ENCODE measurements around the gene PLXDC2. TPM values are rescaled to one million over a fixed set of nuclear protein-coding genes. Genes with fewer than 3 reads are reported as not detected.

Gene PLXDC2
- total RNA-seq, 1 experiment from 2014 or later: not detected

DNA sequence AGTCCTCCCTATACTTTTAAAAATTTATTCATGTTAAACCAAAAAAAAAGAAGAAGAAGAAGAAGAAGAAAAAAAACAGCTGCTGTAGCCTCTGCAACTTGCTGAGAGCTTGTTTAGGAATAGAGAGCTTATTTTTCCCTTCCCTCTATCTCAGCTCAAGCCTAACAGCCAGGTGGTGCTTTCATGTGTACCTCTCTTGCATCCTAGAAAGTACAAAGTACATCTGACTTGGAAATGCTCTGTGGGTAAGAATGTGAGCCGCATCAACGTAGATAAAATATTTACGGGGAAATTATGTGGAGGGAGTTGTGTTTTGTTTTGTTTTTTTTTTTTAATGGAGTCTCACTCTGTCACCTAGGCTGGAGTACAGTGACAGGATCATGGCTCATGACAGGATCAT is 99.6 kb downstream of the PLXDC2 start:
- no peak overlapping the region for H3K4me2 ChIP-seq (ENCODE audit: low read length)
- no peaks in the 10 kb centered on the region for H3K27me3 ChIP-seq (ENCODE audit: low read length)
- no peak for DNase-seq
- no peak overlapping the region for H2AFZ ChIP-seq (ENCODE audit: low read length)
- ATAC-seq: no peak
- no peak overlapping the region for H3K27ac ChIP-seq (ENCODE audit: low read length)
- H3K4me3 ChIP-seq (ENCODE audit: low read length): no peak overlapping the region
- no peaks in the 10 kb centered on the region for H4K20me1 ChIP-seq (ENCODE audit: low read length)
- no peaks in the 10 kb centered on the region for H3K9me3 ChIP-seq (ENCODE audit: low read length)
- ChIA-PET CTCF (no interaction called here), POLR2A (ENCODE audit: unreplicated experiment) (no interaction called here)
- BruUV-seq (replicated peaks): no TSS peak
- intact Hi-C loops (cut with micrococcal nuclease): no loop called here
- H3K79me2 ChIP-seq (ENCODE audit: low read length): no peaks in the 10 kb centered on the region
- H3K9me2 ChIP-seq (replicated peaks; ENCODE audit: low read length): no peaks in the 10 kb centered on the region
- no peaks in the 10 kb centered on the region for H3K36me3 ChIP-seq (ENCODE audit: low read depth, low read length)
- H3K9ac ChIP-seq (ENCODE audit: low read length): no peak overlapping the region
- no peaks in the 10 kb centered on the region for H3F3A ChIP-seq (ENCODE audit: low read length, unreplicated experiment)
- no peaks in the 10 kb centered on the region for H3K4me1 ChIP-seq (ENCODE audit: insufficient read depth, low read length)
- TF ChIP-seq EZH2phosphoT487 (IDR thresholded peaks at IDR 0.05; ENCODE audit: borderline replicate concordance, low read length) (no peak), EZH2 (IDR thresholded peaks at IDR 0.05; ENCODE audit: low read length, unreplicated experiment) (no peak)
- TF ChIP-seq, protein P1, sequence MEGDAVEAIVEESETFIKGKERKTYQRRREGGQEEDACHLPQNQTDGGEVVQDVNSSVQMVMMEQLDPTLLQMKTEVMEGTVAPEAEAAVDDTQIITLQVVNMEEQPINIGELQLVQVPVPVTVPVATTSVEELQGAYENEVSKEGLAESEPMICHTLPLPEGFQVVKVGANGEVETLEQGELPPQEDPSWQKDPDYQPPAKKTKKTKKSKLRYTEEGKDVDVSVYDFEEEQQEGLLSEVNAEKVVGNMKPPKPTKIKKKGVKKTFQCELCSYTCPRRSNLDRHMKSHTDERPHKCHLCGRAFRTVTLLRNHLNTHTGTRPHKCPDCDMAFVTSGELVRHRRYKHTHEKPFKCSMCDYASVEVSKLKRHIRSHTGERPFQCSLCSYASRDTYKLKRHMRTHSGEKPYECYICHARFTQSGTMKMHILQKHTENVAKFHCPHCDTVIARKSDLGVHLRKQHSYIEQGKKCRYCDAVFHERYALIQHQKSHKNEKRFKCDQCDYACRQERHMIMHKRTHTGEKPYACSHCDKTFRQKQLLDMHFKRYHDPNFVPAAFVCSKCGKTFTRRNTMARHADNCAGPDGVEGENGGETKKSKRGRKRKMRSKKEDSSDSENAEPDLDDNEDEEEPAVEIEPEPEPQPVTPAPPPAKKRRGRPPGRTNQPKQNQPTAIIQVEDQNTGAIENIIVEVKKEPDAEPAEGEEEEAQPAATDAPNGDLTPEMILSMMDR (conservative IDR thresholded peaks at IDR 0.05; ENCODE audit: low read depth, low read length): no peak

DNA sequence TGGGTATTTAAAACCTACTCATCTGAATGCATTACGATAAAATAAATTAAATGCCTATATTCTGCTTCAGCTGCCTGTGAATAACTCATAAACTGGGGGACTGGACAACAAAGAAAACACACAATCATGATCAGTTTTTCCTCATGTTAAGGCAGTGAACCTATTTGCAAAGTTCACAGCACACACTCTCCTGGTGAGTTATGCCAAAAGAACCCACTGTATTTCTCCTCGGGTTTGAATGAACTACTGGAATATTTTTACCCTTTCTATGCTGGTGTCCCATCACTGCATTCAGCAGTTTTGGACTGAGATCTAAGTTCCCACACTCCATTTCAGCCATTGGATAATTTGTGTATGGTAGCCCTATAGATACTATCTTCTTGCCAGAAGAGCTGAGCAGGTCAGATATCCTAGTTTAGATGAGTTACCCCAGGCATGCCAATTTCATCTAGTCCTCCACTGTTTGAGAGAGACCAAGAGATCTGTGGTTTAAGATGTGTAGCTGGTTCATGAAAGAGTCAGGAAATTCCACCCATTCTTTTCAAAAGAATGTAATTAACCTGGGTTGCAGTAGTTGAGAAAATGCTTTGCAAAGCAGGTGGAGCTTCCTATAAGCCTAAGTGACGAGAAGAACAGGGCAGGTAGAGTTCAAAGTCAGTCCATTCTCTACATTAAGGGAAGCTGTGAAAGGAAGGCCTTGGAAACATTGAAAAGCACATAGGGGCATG is 101.7 kb downstream of the PLXDC2 start:
- Histone ChIP-seq H3K4me3 (ENCODE audit: low read length) (no peak overlapping the region), H3K9ac (ENCODE audit: low read length) (no peak overlapping the region), H3K36me3 (ENCODE audit: low read depth, low read length) (no peaks in the 10 kb centered on the region), H3K27me3 (ENCODE audit: low read length) (no peaks in the 10 kb centered on the region), H4K20me1 (ENCODE audit: low read length) (no peaks in the 10 kb centered on the region), H3K4me2 (ENCODE audit: low read length) (no peak overlapping the region), H3K9me2 (replicated peaks; ENCODE audit: low read length) (no peaks in the 10 kb centered on the region), H3K4me1 (ENCODE audit: insufficient read depth, low read length) (no peaks in the 10 kb centered on the region), H3F3A (ENCODE audit: low read length, unreplicated experiment) (no peaks in the 10 kb centered on the region), H3K79me2 (ENCODE audit: low read length) (no peaks in the 10 kb centered on the region), H2AFZ (ENCODE audit: low read length) (no peak overlapping the region), H3K9me3 (ENCODE audit: low read length) (no peaks in the 10 kb centered on the region), H3K27ac (ENCODE audit: low read length) (no peak overlapping the region)
- no TSS peak for BruUV-seq (replicated peaks)
- ChIA-PET CTCF (no interaction called here), POLR2A (ENCODE audit: unreplicated experiment) (no interaction called here)
- TF ChIP-seq EZH2 (IDR thresholded peaks at IDR 0.05; ENCODE audit: low read length, unreplicated experiment) (no peak), EZH2phosphoT487 (IDR thresholded peaks at IDR 0.05; ENCODE audit: borderline replicate concordance, low read length) (no peak)
- TF ChIP-seq, protein P1 (conservative IDR thresholded peaks at IDR 0.05; ENCODE audit: low read depth, low read length): no peak
- DNase-seq (no peak), ATAC-seq (no peak)
- intact Hi-C loops (cut with micrococcal nuclease): no loop called here

DNA sequence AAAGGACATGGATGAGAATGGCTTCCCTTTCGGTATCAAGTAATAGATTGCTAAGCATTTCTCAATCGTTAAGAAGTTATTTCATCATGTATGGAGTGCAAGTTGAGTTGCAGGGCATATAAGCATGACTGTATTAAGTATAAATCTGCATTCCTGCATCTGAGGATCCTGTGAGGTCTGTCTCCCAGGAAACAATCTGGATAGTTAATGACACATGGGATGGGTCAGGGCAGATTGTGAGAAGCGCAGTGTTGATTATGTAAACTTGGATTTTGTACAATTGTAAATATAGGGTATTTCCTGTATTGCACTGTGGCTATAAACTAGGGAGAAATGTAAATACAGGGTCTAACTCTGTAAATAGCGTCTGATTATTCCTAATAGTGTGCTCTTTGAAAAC is 102.6 kb downstream of the PLXDC2 start:
- H3K9me3 ChIP-seq (ENCODE audit: low read length): no peaks in the 10 kb centered on the region
- H4K20me1 ChIP-seq (ENCODE audit: low read length): no peaks in the 10 kb centered on the region
- H3K79me2 ChIP-seq (ENCODE audit: low read length): no peaks in the 10 kb centered on the region
- no peak overlapping the region for H3K4me2 ChIP-seq (ENCODE audit: low read length)
- H3K27ac ChIP-seq (ENCODE audit: low read length): no peak overlapping the region
- H3K36me3 ChIP-seq (ENCODE audit: low read depth, low read length): no peaks in the 10 kb centered on the region
- H3K27me3 ChIP-seq (ENCODE audit: low read length): no peaks in the 10 kb centered on the region
- no peak overlapping the region for H3K9ac ChIP-seq (ENCODE audit: low read length)
- H3K4me3 ChIP-seq (ENCODE audit: low read length): no peak overlapping the region
- H3K4me1 ChIP-seq (ENCODE audit: insufficient read depth, low read length): no peaks in the 10 kb centered on the region
- ATAC-seq (no peak), DNase-seq (peak; percentile 14)
- no peaks in the 10 kb centered on the region for H3F3A ChIP-seq (ENCODE audit: low read length, unreplicated experiment)
- CTCF ChIA-PET: no interaction called here
- H2AFZ ChIP-seq (ENCODE audit: low read length): no peak overlapping the region
- TF ChIP-seq EZH2 (IDR thresholded peaks at IDR 0.05; ENCODE audit: low read length, unreplicated experiment) (no peak), EZH2phosphoT487 (IDR thresholded peaks at IDR 0.05; ENCODE audit: borderline replicate concordance, low read length) (no peak)
- TF ChIP-seq, protein P1 (conservative IDR thresholded peaks at IDR 0.05; ENCODE audit: low read depth, low read length): no peak
- POLR2A ChIA-PET (ENCODE audit: unreplicated experiment): no interaction called here
- no peaks in the 10 kb centered on the region for H3K9me2 ChIP-seq (replicated peaks; ENCODE audit: low read length)
- intact Hi-C loops (cut with micrococcal nuclease): no loop called here
- BruUV-seq (replicated peaks): no TSS peak
